HepG2 (cell line): ENCODE measurements around the gene ALG8. TPM values are rescaled to one million over a fixed set of nuclear protein-coding genes. Genes with fewer than 3 reads are reported as not detected.

ENCODE experiments used
- ATAC-seq: fragments of 200-7000 bp; cut with Tn5 transposase; 3 replicates; pipeline ENCODE4 v1.9.1; 2020; ENCODE audit warnings: mild to moderate bottlenecking, moderate library complexity
- BruUV-seq: library from RNA; stranded (reverse); fragments of 400-500 nt; replicated peaks from 2 replicates; lab custom pipeline; 2021; lab: Mats Ljungman, UMichigan
- CTCF ChIA-PET: fragments of 300-600 bp; formaldehyde crosslinking; extraction: SDS; loops from one replicate; lab custom pipeline; 2021; ENCODE audit warnings: low total read pairs, inconsistent platforms, low intra/inter-chr PET ratio; lab: Yijun Ruan, JAX
- POLR2A ChIA-PET: fragments of 350-600 bp; sonication (Branson Sonifier 250); formaldehyde crosslinking; loops from one replicate; lab custom pipeline; 2020; ENCODE audit warnings: antibody characterized with exemption, inconsistent platforms; lab: Yijun Ruan, JAX
- DNase-seq: peaks from one replicate; pipeline ENCODE4 v3.0.0-alpha.2; 2015; ENCODE audit warnings: low spot score
- FAIRE-seq: peaks from 3 replicates; lab custom pipeline; 2011; peaks lifted over from hg19 to GRCh38; lab: Jason Lieb, UNC
- H2AFZ ChIP-seq: one replicate; pipeline ENCODE4 v1.6.1; 2011; ENCODE audit warnings: low read length, inconsistent platforms
- H3K27ac ChIP-seq: fragments of 300-600 bp; 3 replicates; pipeline ENCODE4 v1.8.0; 2011; ENCODE audit warnings: mixed run types, mild to moderate bottlenecking, mixed read lengths, low read length, inconsistent platforms; ENCODE audit not compliant: insufficient read depth; ENCODE audit errors: extremely low read length
- H3K27me3 ChIP-seq, 2 experiments: fragments of 200-600 bp in 1 of 2; 2 replicates in 1 of 2; 3 replicates in 1 of 2; pipeline versions ENCODE4 v1.6.0 to v1.8.0; 2011; ENCODE audit warnings: low read length in 2 of 2, mild to moderate bottlenecking in 2 of 2, moderate library complexity in 2 of 2, inconsistent platforms in 1 of 2; ENCODE audit not compliant: insufficient read depth in 2 of 2, control insufficient read depth in 1 of 2
- H3K36me3 ChIP-seq, 2 experiments: fragments of 200-600 bp in 1 of 2; replicated peaks in 1 of 2; 2 replicates in 1 of 2; 3 replicates in 1 of 2; pipeline versions ENCODE4 v1.5.1 to v1.8.0; 2011; ENCODE audit warnings: low read length in 2 of 2, inconsistent platforms in 1 of 2; ENCODE audit not compliant: insufficient read depth in 2 of 2, control insufficient read depth in 1 of 2
- H3K4me1 ChIP-seq: 2 replicates; pipeline ENCODE4 v1.5.1; 2012; ENCODE audit warnings: low read length, inconsistent platforms; ENCODE audit not compliant: insufficient read depth
- H3K4me2 ChIP-seq: 2 replicates; pipeline ENCODE4 v1.6.0; 2011; ENCODE audit warnings: low read depth, low read length, inconsistent platforms
- H3K4me3 ChIP-seq, 3 experiments: fragments of 200-600 bp in 1 of 3; sonication (generic), shearing (Covaris generic) in 1 of 3; replicated peaks in 1 of 3; 2 replicates each; pipeline ENCODE4 v1.5.1; 2011 to 2016; ENCODE audit warnings: low read length in 3 of 3, inconsistent platforms in 2 of 3, low read depth in 2 of 3, mild to moderate bottlenecking in 2 of 3, control low read depth in 1 of 3, mixed read lengths in 1 of 3; ENCODE audit not compliant: insufficient read depth in 1 of 3
- H3K79me2 ChIP-seq: one replicate; pipeline ENCODE4 v1.6.1; 2011; ENCODE audit warnings: low read length, inconsistent platforms; ENCODE audit not compliant: insufficient read depth
- H3K9ac ChIP-seq: 2 replicates; pipeline ENCODE4 v1.6.0; 2011; ENCODE audit warnings: mild to moderate bottlenecking, low read depth, low read length, inconsistent platforms; ENCODE audit not compliant: insufficient read depth
- H3K9me3 ChIP-seq: 2 replicates; pipeline ENCODE4 v1.5.1; 2012; ENCODE audit warnings: mild to moderate bottlenecking, low read length
- H4K20me1 ChIP-seq: 2 replicates; pipeline ENCODE4 v1.6.0; 2011; ENCODE audit warnings: inconsistent platforms, mild to moderate bottlenecking, low read length, moderate library complexity; ENCODE audit not compliant: insufficient read depth
- ADNP ChIP-seq: sonication (generic); formaldehyde crosslinking; IDR thresholded peaks from 2 replicates; pipeline ENCODE4 v1.4.0; 2020; ENCODE audit warnings: missing genetic modification reagents
- FLYWCH1 ChIP-seq: sonication (generic); formaldehyde crosslinking; IDR thresholded peaks from 2 replicates; pipeline ENCODE4 v1.8.1; 2023; ENCODE audit warnings: mild to moderate bottlenecking, missing genetic modification reagents
- MAFK ChIP-seq, 2 experiments: IDR thresholded peaks in 1 of 2; conservative IDR thresholded peaks in 1 of 2; 2 replicates each; pipeline ENCODE4 v1.6.1; 2011; ENCODE audit warnings: improper control_type of control experiment in 2 of 2, low read length in 2 of 2
- TIGD3 ChIP-seq: sonication (generic); formaldehyde crosslinking; IDR thresholded peaks from 2 replicates; pipeline ENCODE4 v1.5.1; 2020; ENCODE audit warnings: mild to moderate bottlenecking, missing genetic modification reagents, borderline replicate concordance
- ZC3H4 ChIP-seq: sonication (generic); formaldehyde crosslinking; IDR thresholded peaks from 2 replicates; pipeline ENCODE4 v1.4.0; 2020; ENCODE audit warnings: missing genetic modification reagents, borderline replicate concordance
- ZFY ChIP-seq: sonication (generic); formaldehyde crosslinking; IDR thresholded peaks from 2 replicates; pipeline ENCODE4 v1.4.0; 2020; ENCODE audit warnings: missing genetic modification reagents
- ZGPAT ChIP-seq: IDR thresholded peaks from 2 replicates; pipeline ENCODE4 v1.6.1; 2016; ENCODE audit warnings: mild to moderate bottlenecking
- ZNF260 ChIP-seq: sonication (generic); formaldehyde crosslinking; IDR thresholded peaks from 2 replicates; pipeline ENCODE4 v1.4.0; 2020; ENCODE audit warnings: missing genetic modification reagents, low read depth, mild to moderate bottlenecking, borderline replicate concordance
- ZNF720 ChIP-seq: sonication (generic); formaldehyde crosslinking; IDR thresholded peaks from 2 replicates; pipeline ENCODE4 v1.4.0; 2020; ENCODE audit warnings: missing genetic modification reagents
- WGBS: methylation state at CpG from one replicate; pipeline ENCODE4 v1.1.6; 2017; ENCODE audit warnings: low lambda C conversion rate; 5-methylcytosine and 5-hydroxymethylcytosine counted together
- in situ Hi-C: cut with HindIII; loops from 2 replicates; pipeline ENCODE4 v1.10.0; 2017; ENCODE audit warnings: low pct_unique_long_range_greater_than_20kb; ENCODE audit not compliant: extremely low pct_ligation_motif_present
- intact Hi-C: fragments of 100-400 bp; cut with micrococcal nuclease; formaldehyde crosslinking; loops from one replicate; pipeline ENCODE4 v1.10.0; 2022; ENCODE audit not compliant: unreplicated experiment
- polyA plus RNA-seq, 8 experiments: library from polyadenylated mRNA; depleted of rRNA in 3 of 8; stranded (reverse) in 7 of 8; unstranded in 1 of 8; fragments of >200 nt; fragmentation: Illumina TruSeq in 4 of 8; extraction: Trizol in 4 of 8; gene quantifications; 2 replicates each; pipeline versions ENCODE4 v1.2.1 to v1.2.3, GENCODE V29; 2011 to 2016; ENCODE audit warnings: low read depth in 4 of 8, missing spikeins in 1 of 8, mixed read lengths in 1 of 8; ENCODE audit not compliant: insufficient read depth in 1 of 8
- total RNA-seq, 5 experiments: library from RNA; depleted of rRNA; stranded (reverse); fragments of >200 nt; fragmentation: Illumina TruSeq; extraction: Trizol; gene quantifications; 2 replicates each; pipeline ENCODE4 v1.2.3, GENCODE V29; 2016; ENCODE audit warnings: low read depth in 1 of 5

The ALG8 gene
- total and polyA plus RNA-seq, 2 of the 13 experiments (the other 11 are each of a cell fraction or from before 2014, with no cell fraction given): 75.8 to 88.0 TPM

- POLR2A ChIA-PET: no interaction called here
Observed at GRCh38 chr11:78083021-78083420, 56.4 kb downstream of the ALG8 start.

GRCh38 chr11:78082146-78082545 is 57.3 kb downstream of the ALG8 start:
- H3K4me2 ChIP-seq: no peak overlapping the region
- ATAC-seq (no peak), FAIRE-seq (no peak), DNase-seq (no peak)
- no peaks in the 10 kb centered on the region for H3K9me3 ChIP-seq
- BruUV-seq: no TSS peak
- H3K36me3 ChIP-seq: no peaks in the 10 kb centered on the region; a peak in 1 of 5 replicates
- no peak overlapping the region for H2AFZ ChIP-seq
- H3K27ac ChIP-seq: no peak overlapping the region
- peaks cover 55% of the 10 kb centered on the region for H3K4me1 ChIP-seq
- H3K9ac ChIP-seq: no peak overlapping the region
- 92% methylated on average over 8 of the region's 8 CpGs for WGBS
- H4K20me1 ChIP-seq: peaks cover 9% of the 10 kb centered on the region
- peaks cover 30% of the 10 kb centered on the region for H3K79me2 ChIP-seq
- CTCF ChIA-PET: no interaction called here
- no peaks in the 10 kb centered on the region; a peak in 1 of 5 replicates for H3K27me3 ChIP-seq
- H3K4me3 ChIP-seq: no peak overlapping the region
- in situ Hi-C loops: no loop called here
- 0 out of 2 replicates have a peak, but pooled peaks have one; percentile 11 for TF ChIP-seq ZFY (CRISPR knock-in tag)
- no peak for TF ChIP-seq ADNP
- no peak for TF ChIP-seq ZNF260 (CRISPR knock-in tag)
- TF ChIP-seq ZGPAT (CRISPR knock-in tag): 0 out of 2 replicates have a peak, but pooled peaks have one; percentile 9
- no peak for TF ChIP-seq MAFK (conservative IDR thresholded peaks at IDR 0.05 in 1 of 2, IDR thresholded peaks at IDR 0.05 in 1 of 2; ENCODE audit: low read length in 2 of 2)
- TF ChIP-seq FLYWCH1 (CRISPR knock-in tag): no peak
- TF ChIP-seq, all 625 proteins: peak for 2
- intact Hi-C loops: no loop called here
- POLR2A ChIA-PET: no interaction called here

More at GRCh38 chr11:78083021-78083420, 56.4 kb downstream of the ALG8 start:
- BruUV-seq: no TSS peak
- Histone ChIP-seq H3K4me3 (no peak overlapping the region), H3K27ac (no peak overlapping the region), H3K9ac (no peak overlapping the region), H3K4me2 (no peak overlapping the region), H3K36me3 (no peaks in the 10 kb centered on the region; a peak in 1 of 5 replicates), H3K9me3 (no peaks in the 10 kb centered on the region), H2AFZ (no peak overlapping the region), H4K20me1 (peaks cover 2% of the 10 kb centered on the region), H3K27me3 (no peaks in the 10 kb centered on the region; a peak in 1 of 5 replicates), H3K79me2 (peaks cover 22% of the 10 kb centered on the region), H3K4me1 (peaks cover 55% of the 10 kb centered on the region)
- no peak for FAIRE-seq
- TF ChIP-seq TIGD3 (no peak), ZC3H4 (0 out of 2 replicates have a peak, but pooled peaks have one; percentile 64), ZNF720 (CRISPR knock-in tag) (no peak)
- WGBS: 88% methylated on average over 3 of the region's 4 CpGs
- DNase-seq: no peak
- in situ Hi-C loops: no loop called here
- ATAC-seq: no peak
- CTCF ChIA-PET: no interaction called here
- intact Hi-C loops: loop anchor here (1.0 kb wide), 1 partner anchor 26 kb away; no protein-coding TSS in a partner anchor
